SK-N-MC (cell line): ENCODE results near the gene AGR2.

Experiments used
- EZH2 ChIP-seq: fragments of 200-600 bp; sonication (generic); IDR thresholded peaks from one replicate; pipeline ENCODE4 v1.6.1; 2017; ENCODE audit warnings: antibody characterized with exemption
- POLR2AphosphoS5 ChIP-seq: IDR thresholded peaks from 2 replicates; pipeline ENCODE4 v1.6.1; 2012; ENCODE audit warnings: mild to moderate bottlenecking, low read depth, low read length, borderline replicate concordance

DNA sequence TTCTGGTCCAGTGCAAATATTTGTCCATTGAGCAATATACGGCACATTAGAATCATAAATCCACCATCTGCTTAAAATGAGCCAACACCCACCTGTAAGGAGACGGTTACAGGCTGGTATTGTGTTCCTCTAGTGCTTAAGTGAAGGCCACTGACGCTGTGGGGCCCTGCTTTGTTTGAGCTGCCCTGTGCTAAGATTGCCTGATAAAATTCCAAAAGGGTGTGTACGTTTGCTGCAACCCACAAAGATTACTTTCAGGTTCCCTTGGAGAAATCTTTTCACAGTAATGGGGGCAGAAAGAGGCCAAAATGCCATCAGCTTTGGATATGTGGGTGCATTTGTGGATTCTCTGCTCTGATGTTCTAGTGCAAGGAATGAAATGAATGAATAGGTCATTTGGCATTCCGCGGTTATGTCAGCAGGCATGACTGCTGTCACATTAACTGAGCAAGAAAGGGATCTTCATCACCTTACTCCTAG lies 42.6 kb upstream of the AGR2 start:
- TF ChIP-seq POLR2AphosphoS5 (no peak), EZH2 (no peak)
